ENCODE data around the gene NQO2. TPM values are rescaled to one million over a fixed set of nuclear protein-coding genes. Genes with fewer than 3 reads are reported as not detected.
"Not testable (repeated sequence)": the region's sequence is repeated elsewhere in the genome, so short reads cannot be mapped to it uniquely, and the experiment has no call there.

The NQO2 gene
- total RNA-seq, 1 donor from 2014 or later = 9.4 TPM

GRCh38 chr6:3007571-3007970 is 7.9 kb downstream of the NQO2 start:
- DNase-seq (ENCODE audit: low read depth) (no peak), FAIRE-seq (no peak)
- H3K4me1 Mint-ChIP-seq (ENCODE audit: low read depth, unreplicated experiment) = no peaks in the 10 kb centered on the region
- Histone ChIP-seq H3K4me2 (ENCODE audit: low read length) (no peak overlapping the region), H2AFZ (ENCODE audit: low read depth, low read length) (no peak overlapping the region), H3K36me3 (ENCODE audit: insufficient read depth, low read length) (peaks cover 17% of the 10 kb centered on the region), H3K9me3 (ENCODE audit: insufficient read depth, low read depth, low read length) (peaks cover 5% of the 10 kb centered on the region), H3K9ac (ENCODE audit: low read length) (no peak overlapping the region), H4K20me1 (ENCODE audit: insufficient read depth, low read length) (no peaks in the 10 kb centered on the region), H3K27ac (ENCODE audit: low read depth, low read length) (no peak overlapping the region), H3K79me2 (ENCODE audit: insufficient read depth, low read length) (no peaks in the 10 kb centered on the region), H3K4me3 (ENCODE audit: insufficient read depth, low read depth, low read length) (no peak overlapping the region), H3K4me1 (ENCODE audit: insufficient read depth, low read length) (peaks cover 4% of the 10 kb centered on the region), H3K27me3 (ENCODE audit: insufficient read depth, low read length) (no peaks in the 10 kb centered on the region)
- peaks cover 36% of the 10 kb centered on the region for H3K36me3 Mint-ChIP-seq (ENCODE audit: low read depth, unreplicated experiment)
- H3K27me3 Mint-ChIP-seq (ENCODE audit: low read depth, unreplicated experiment) = no peaks in the 10 kb centered on the region
- H3K27ac Mint-ChIP-seq (ENCODE audit: unreplicated experiment) = no peak overlapping the region
- H3K9me3 Mint-ChIP-seq (ENCODE audit: unreplicated experiment) = peaks cover 18% of the 10 kb centered on the region
- H3K4me3 Mint-ChIP-seq (ENCODE audit: unreplicated experiment) = no peak overlapping the region
- no peak for TF ChIP-seq EZH2 (IDR thresholded peaks at IDR 0.05; ENCODE audit: insufficient read depth, low read length)
- no peak for TF ChIP-seq CTCF (IDR thresholded peaks at IDR 0.05; ENCODE audit: insufficient read depth, low read depth, low read length)

GRCh38 chr6:3008712-3009265 is 9.1 kb downstream of the NQO2 start:
- not testable (repeated sequence) for H3K27ac Mint-ChIP-seq (ENCODE audit: unreplicated experiment); H3K79me2 ChIP-seq (ENCODE audit: insufficient read depth, low read length); H3K4me3 ChIP-seq (ENCODE audit: insufficient read depth, low read depth, low read length); H3K27me3 ChIP-seq (ENCODE audit: insufficient read depth, low read length); H3K4me3 Mint-ChIP-seq (ENCODE audit: unreplicated experiment); H3K9ac ChIP-seq (ENCODE audit: low read length); H3K4me1 Mint-ChIP-seq (ENCODE audit: low read depth, unreplicated experiment); H2AFZ ChIP-seq (ENCODE audit: low read depth, low read length); DNase-seq (ENCODE audit: low read depth); H3K27me3 Mint-ChIP-seq (ENCODE audit: low read depth, unreplicated experiment); H3K4me1 ChIP-seq (ENCODE audit: insufficient read depth, low read length); H3K4me2 ChIP-seq (ENCODE audit: low read length); H3K27ac ChIP-seq (ENCODE audit: low read depth, low read length); H4K20me1 ChIP-seq (ENCODE audit: insufficient read depth, low read length); FAIRE-seq; H3K9me3 ChIP-seq (ENCODE audit: insufficient read depth, low read depth, low read length)
- Mint-ChIP-seq H3K36me3 (ENCODE audit: low read depth, unreplicated experiment) (peaks cover 41% of the 10 kb centered on the region), H3K9me3 (ENCODE audit: unreplicated experiment) (peaks cover 24% of the 10 kb centered on the region)
- H3K36me3 ChIP-seq (ENCODE audit: insufficient read depth, low read length) = peaks cover 17% of the 10 kb centered on the region

GRCh38 chr6:3009930-3010329 is 10.2 kb downstream of the NQO2 start:
- DNase-seq (ENCODE audit: low read depth) (peak; percentile 19), FAIRE-seq (no peak)
- peaks cover 5% of the 10 kb centered on the region for H3K9me3 ChIP-seq (ENCODE audit: insufficient read depth, low read depth, low read length)
- Mint-ChIP-seq H3K27ac (ENCODE audit: unreplicated experiment) (peak overlapping the region; percentile 5), H3K4me1 (ENCODE audit: low read depth, unreplicated experiment) (peaks cover 5% of the 10 kb centered on the region), H3K4me3 (ENCODE audit: unreplicated experiment) (no peak overlapping the region), H3K27me3 (ENCODE audit: low read depth, unreplicated experiment) (no peaks in the 10 kb centered on the region), H3K9me3 (ENCODE audit: unreplicated experiment) (peaks cover 22% of the 10 kb centered on the region), H3K36me3 (ENCODE audit: low read depth, unreplicated experiment) (peaks cover 45% of the 10 kb centered on the region)
- no peak overlapping the region for H3K9ac ChIP-seq (ENCODE audit: low read length)
- H3K4me1 ChIP-seq (ENCODE audit: insufficient read depth, low read length) = peaks cover 8% of the 10 kb centered on the region
- peaks cover 17% of the 10 kb centered on the region for H3K36me3 ChIP-seq (ENCODE audit: insufficient read depth, low read length)
- H3K4me2 ChIP-seq (ENCODE audit: low read length) = no peak overlapping the region
- H3K79me2 ChIP-seq (ENCODE audit: insufficient read depth, low read length) = no peaks in the 10 kb centered on the region
- no peaks in the 10 kb centered on the region for H4K20me1 ChIP-seq (ENCODE audit: insufficient read depth, low read length)
- no peak overlapping the region for H3K27ac ChIP-seq (ENCODE audit: low read depth, low read length)
- no peak overlapping the region for H2AFZ ChIP-seq (ENCODE audit: low read depth, low read length)
- TF ChIP-seq EZH2 (IDR thresholded peaks at IDR 0.05; ENCODE audit: insufficient read depth, low read length) (no peak), CTCF (IDR thresholded peaks at IDR 0.05; ENCODE audit: insufficient read depth, low read depth, low read length) (no peak)
- H3K27me3 ChIP-seq (ENCODE audit: insufficient read depth, low read length) = no peaks in the 10 kb centered on the region
- no peak overlapping the region for H3K4me3 ChIP-seq (ENCODE audit: insufficient read depth, low read depth, low read length)
